Keratinocyte (primary cell): ENCODE measurements around the gene PPM1A. TPM values are rescaled to one million over a fixed set of nuclear protein-coding genes. Genes with fewer than 3 reads are reported as not detected.

Experiments used
- DNase-seq: peaks from one replicate; pipeline ENCODE4 v3.0.0-alpha.2; 2011; ENCODE audit warnings: low read depth, missing footprints, low spot score
- FAIRE-seq: peaks from 2 replicates; lab custom pipeline; 2011; peaks lifted over from hg19 to GRCh38; lab: Jason Lieb, UNC
- H2AFZ ChIP-seq: 2 replicates; pipeline ENCODE4 v1.6.0; 2012; ENCODE audit warnings: low read length, control low read depth, inconsistent platforms; ENCODE audit not compliant: control insufficient read depth
- H3K27ac ChIP-seq: 2 replicates; pipeline ENCODE4 v1.5.1; 2011; ENCODE audit warnings: low read length; ENCODE audit not compliant: control insufficient read depth, insufficient read depth
- H3K27me3 ChIP-seq: 3 replicates; pipeline ENCODE4 v1.6.0; 2011; ENCODE audit warnings: low read length; ENCODE audit not compliant: control insufficient read depth, insufficient read depth; ENCODE audit errors: extremely low read depth
- H3K36me3 ChIP-seq, 2 experiments: 2 replicates in 1 of 2; 3 replicates in 1 of 2; pipeline ENCODE4 v1.5.1; 2011; ENCODE audit warnings: low read length in 2 of 2, mild to moderate bottlenecking in 1 of 2; ENCODE audit not compliant: control insufficient read depth in 2 of 2, insufficient read depth in 2 of 2; ENCODE audit errors: extremely low read depth in 1 of 2
- H3K4me1 ChIP-seq: 3 replicates; pipeline ENCODE4 v1.5.1; 2011; ENCODE audit warnings: low read length; ENCODE audit not compliant: control insufficient read depth, insufficient read depth; ENCODE audit errors: extremely low read depth
- H3K4me2 ChIP-seq: 3 replicates; pipeline ENCODE4 v1.6.0; 2011; ENCODE audit warnings: low read depth, low read length; ENCODE audit not compliant: control insufficient read depth, insufficient read depth; ENCODE audit errors: extremely low read depth
- H3K4me3 ChIP-seq, 3 experiments: fragments of 200-600 bp in 1 of 3; sonication (generic) in 1 of 3; 2 replicates in 2 of 3; 3 replicates in 1 of 3; pipeline ENCODE4 v1.5.1; 2011 to 2016; ENCODE audit warnings: low read length in 3 of 3, mild to moderate bottlenecking in 3 of 3, control low read depth in 2 of 3, inconsistent platforms in 1 of 3, low read depth in 1 of 3, mixed read lengths in 1 of 3, mixed run types in 1 of 3, moderate library complexity in 1 of 3; ENCODE audit not compliant: control insufficient read depth in 2 of 3, insufficient read depth in 2 of 3; ENCODE audit errors: extremely low read depth in 1 of 3
- H3K79me2 ChIP-seq: 2 replicates; pipeline ENCODE4 v1.6.0; 2012; ENCODE audit warnings: low read length; ENCODE audit not compliant: control insufficient read depth, insufficient read depth
- H3K9ac ChIP-seq: 3 replicates; pipeline ENCODE4 v1.6.0; 2011; ENCODE audit warnings: low read length; ENCODE audit not compliant: control insufficient read depth, insufficient read depth; ENCODE audit errors: extremely low read depth
- H3K9me1 ChIP-seq: 3 replicates; pipeline ENCODE4 v1.6.0; 2011; ENCODE audit warnings: low read length; ENCODE audit not compliant: control insufficient read depth, insufficient read depth; ENCODE audit errors: extremely low read depth
- H3K9me3 ChIP-seq: 2 replicates; pipeline ENCODE4 v1.5.1; 2012; ENCODE audit warnings: low read depth, low read length; ENCODE audit not compliant: control insufficient read depth
- H4K20me1 ChIP-seq: 3 replicates; pipeline ENCODE4 v1.6.0; 2011; ENCODE audit warnings: low read length; ENCODE audit not compliant: control insufficient read depth, insufficient read depth; ENCODE audit errors: extremely low read depth
- EZH2 ChIP-seq: IDR thresholded peaks from one replicate; pipeline ENCODE4 v1.6.1; 2012; ENCODE audit warnings: inconsistent platforms, mild to moderate bottlenecking, low read length, moderate library complexity
- dilution Hi-C: fragments of 300-500 bp; cut with MboI; formaldehyde crosslinking; loops from one replicate; pipeline ENCODE4 v1.7.0; 2020; ENCODE audit warnings: low sequenced_read_pairs; ENCODE audit not compliant: extremely low pct_ligation_motif_present
- polyA plus RNA-seq, 5 experiments: library from polyadenylated mRNA; depleted of rRNA in 3 of 5; stranded (reverse) in 3 of 5; stranded (forward) in 1 of 5; unstranded in 1 of 5; fragments of >200 nt; gene quantifications; 1 replicate in 1 of 5; 2 replicates in 3 of 5; 3 replicates in 1 of 5; pipeline versions ENCODE4 v1.2.1 to v1.2.3, GENCODE V29; 2011 to 2012; ENCODE audit warnings: missing spikeins in 2 of 5, low read depth in 1 of 5, low replicate concordance in 1 of 5
- TF ChIP-seq, protein P1 (sequence below), 3 experiments: IDR thresholded peaks in 1 of 3; conservative IDR thresholded peaks in 1 of 3; optimal IDR thresholded peaks in 1 of 3; 2 replicates in 2 of 3; 3 replicates in 1 of 3; pipeline versions ENCODE3 to v1.5.1; 2011; ENCODE audit warnings: low read length in 3 of 3, mild to moderate bottlenecking in 3 of 3, moderate library complexity in 2 of 3, control low read depth in 1 of 3, inconsistent platforms in 1 of 3; ENCODE audit not compliant: insufficient read depth in 2 of 3; ENCODE audit errors: extremely low read depth in 1 of 3

Gene PPM1A
- polyA plus RNA-seq, 1 donor (not counting 4 experiments of a cell fraction or from before 2014, with no cell fraction given): 44.5 TPM

DNA sequence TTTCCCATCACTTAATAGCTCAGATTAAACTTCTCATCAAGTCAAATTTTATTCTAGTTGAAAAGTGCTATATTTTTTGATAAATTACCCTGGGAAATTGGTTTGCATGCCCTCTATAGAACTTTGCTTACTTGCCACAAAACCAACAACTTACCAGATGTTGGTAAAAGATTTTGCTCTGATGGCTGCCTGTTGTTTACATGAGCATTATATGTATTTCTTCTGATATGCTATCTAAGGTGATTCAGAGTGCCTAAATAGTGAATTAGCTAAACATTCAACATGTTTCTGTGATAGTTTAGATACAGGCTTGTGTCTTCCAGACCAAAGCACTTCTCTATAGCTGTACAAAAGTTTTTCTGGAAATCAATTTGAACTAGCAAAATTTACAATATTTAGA is 51.0 kb downstream of the PPM1A start:
- TF ChIP-seq, protein P1, sequence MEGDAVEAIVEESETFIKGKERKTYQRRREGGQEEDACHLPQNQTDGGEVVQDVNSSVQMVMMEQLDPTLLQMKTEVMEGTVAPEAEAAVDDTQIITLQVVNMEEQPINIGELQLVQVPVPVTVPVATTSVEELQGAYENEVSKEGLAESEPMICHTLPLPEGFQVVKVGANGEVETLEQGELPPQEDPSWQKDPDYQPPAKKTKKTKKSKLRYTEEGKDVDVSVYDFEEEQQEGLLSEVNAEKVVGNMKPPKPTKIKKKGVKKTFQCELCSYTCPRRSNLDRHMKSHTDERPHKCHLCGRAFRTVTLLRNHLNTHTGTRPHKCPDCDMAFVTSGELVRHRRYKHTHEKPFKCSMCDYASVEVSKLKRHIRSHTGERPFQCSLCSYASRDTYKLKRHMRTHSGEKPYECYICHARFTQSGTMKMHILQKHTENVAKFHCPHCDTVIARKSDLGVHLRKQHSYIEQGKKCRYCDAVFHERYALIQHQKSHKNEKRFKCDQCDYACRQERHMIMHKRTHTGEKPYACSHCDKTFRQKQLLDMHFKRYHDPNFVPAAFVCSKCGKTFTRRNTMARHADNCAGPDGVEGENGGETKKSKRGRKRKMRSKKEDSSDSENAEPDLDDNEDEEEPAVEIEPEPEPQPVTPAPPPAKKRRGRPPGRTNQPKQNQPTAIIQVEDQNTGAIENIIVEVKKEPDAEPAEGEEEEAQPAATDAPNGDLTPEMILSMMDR (optimal IDR thresholded peaks at IDR 0.05 in 1 of 3, IDR thresholded peaks at IDR 0.05 in 1 of 3, conservative IDR thresholded peaks at IDR 0.05 in 1 of 3; ENCODE audit: extremely low read depth in 1 of 3, insufficient read depth in 2 of 3, low read length in 3 of 3): no peak
- no peak for TF ChIP-seq EZH2
- dilution Hi-C loops: no loop called here
- Histone ChIP-seq H3K4me3 (no peak overlapping the region), H3K79me2 (no peaks in the 10 kb centered on the region), H3K27me3 (no peaks in the 10 kb centered on the region), H3K27ac (no peak overlapping the region), H3K36me3 (no peaks in the 10 kb centered on the region), H2AFZ (no peak overlapping the region), H3K4me1 (no peaks in the 10 kb centered on the region), H3K9ac (no peak overlapping the region), H3K9me3 (no peaks in the 10 kb centered on the region), H4K20me1 (no peaks in the 10 kb centered on the region), H3K9me1 (no peaks in the 10 kb centered on the region), H3K4me2 (no peak overlapping the region)
- no peak for DNase-seq
- FAIRE-seq: no peak

DNA sequence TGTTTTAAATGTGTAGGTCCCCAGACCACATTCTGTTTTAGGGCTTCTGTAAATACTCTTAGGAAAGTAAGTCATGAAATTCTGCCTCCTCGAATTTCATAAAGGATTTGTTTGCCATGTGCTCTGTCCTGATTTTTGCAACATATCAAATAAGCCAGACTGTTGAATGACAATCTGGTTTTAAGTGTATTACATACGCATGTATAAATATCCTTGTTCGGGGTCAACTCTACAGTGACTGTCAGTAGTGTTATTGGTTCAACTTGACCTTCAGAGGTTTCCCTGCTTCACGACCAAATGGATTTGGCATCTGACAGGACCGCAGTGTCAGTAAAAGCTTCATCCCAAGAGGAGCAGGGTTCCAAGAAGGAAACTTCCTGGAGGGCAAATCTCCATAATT is 52.7 kb downstream of the PPM1A start:
- no peaks in the 10 kb centered on the region for H3K36me3 ChIP-seq
- FAIRE-seq: no peak
- dilution Hi-C loops: no loop called here
- H3K4me3 ChIP-seq: no peak overlapping the region
- DNase-seq: no peak
- H3K27ac ChIP-seq: no peak overlapping the region
- no peaks in the 10 kb centered on the region for H3K27me3 ChIP-seq
- H3K79me2 ChIP-seq: no peaks in the 10 kb centered on the region
- H3K9me1 ChIP-seq: no peaks in the 10 kb centered on the region
- H3K4me1 ChIP-seq: no peaks in the 10 kb centered on the region
- H3K9ac ChIP-seq: no peak overlapping the region
- no peak overlapping the region for H2AFZ ChIP-seq
- no peaks in the 10 kb centered on the region for H3K9me3 ChIP-seq
- TF ChIP-seq, protein P1 (optimal IDR thresholded peaks at IDR 0.05 in 1 of 3, IDR thresholded peaks at IDR 0.05 in 1 of 3, conservative IDR thresholded peaks at IDR 0.05 in 1 of 3; ENCODE audit: extremely low read depth in 1 of 3, insufficient read depth in 2 of 3, low read length in 3 of 3): no peak
- no peak for TF ChIP-seq EZH2
- H4K20me1 ChIP-seq: no peaks in the 10 kb centered on the region
- H3K4me2 ChIP-seq: no peak overlapping the region
